SK-N-SH (cell line): ENCODE data around the gene FRRS1. TPM values are rescaled to one million over a fixed set of nuclear protein-coding genes. Genes with fewer than 3 reads are reported as not detected.

ENCODE experiments used
- CTCF ChIA-PET: fragments of 300-600, 350-600 bp; formaldehyde crosslinking; extraction: SDS; loops from one replicate; lab custom pipeline; 2021; lab: Yijun Ruan, JAX
- POLR2A ChIA-PET: fragments of 350-600 bp; sonication (Branson Sonifier 250); formaldehyde crosslinking; extraction: SDS; loops from one replicate; lab custom pipeline; 2020; ENCODE audit warnings: antibody characterized with exemption, inconsistent platforms; lab: Yijun Ruan, JAX
- DNase-seq: peaks from one replicate; pipeline ENCODE4 v3.0.0; 2012
- H2AFZ ChIP-seq: fragments of 200-600 bp; sonication (generic); 2 replicates; pipeline ENCODE4 v1.8.1; 2016; ENCODE audit warnings: antibody characterized with exemption, mild to moderate bottlenecking, low read depth
- H3F3A ChIP-seq: fragments of 200-600 bp; sonication (generic); replicated peaks from 2 replicates; pipeline ENCODE3; 2016; ENCODE audit warnings: antibody characterized with exemption, mild to moderate bottlenecking; ENCODE audit not compliant: insufficient read depth
- H3K27ac ChIP-seq, 2 experiments: fragments of 200-500 bp in 1 of 2; fragments of 200-600 bp in 1 of 2; sonication (Bioruptor generic) in 1 of 2; sonication (generic), shearing (Covaris generic) in 1 of 2; 2 replicates each; pipeline versions ENCODE4 v1.5.1 to v1.6.1; 2014 to 2016; ENCODE audit warnings: low read depth in 2 of 2, inconsistent platforms in 1 of 2, low read length in 1 of 2, mild to moderate bottlenecking in 1 of 2, mixed read lengths in 1 of 2
- H3K27me3 ChIP-seq: fragments of 200-600 bp; sonication (generic), shearing (Covaris generic); 2 replicates; pipeline ENCODE4 v1.6.1; 2016; ENCODE audit warnings: mixed run types; ENCODE audit not compliant: insufficient read depth
- H3K36me3 ChIP-seq, 2 experiments: fragments of 200-500 bp in 1 of 2; fragments of 200-600 bp in 1 of 2; sonication (Bioruptor generic) in 1 of 2; sonication (generic) in 1 of 2; replicated peaks in 1 of 2; 2 replicates each; pipeline versions ENCODE3 to v1.5.1; 2014 to 2016; ENCODE audit warnings: low read length in 1 of 2, mild to moderate bottlenecking in 1 of 2; ENCODE audit not compliant: insufficient read depth in 2 of 2, control insufficient read depth in 1 of 2
- H3K4me1 ChIP-seq, 2 experiments: fragments of 200-500 bp in 1 of 2; fragments of 200-600 bp in 1 of 2; sonication (Bioruptor generic) in 1 of 2; sonication (generic), shearing (Covaris generic) in 1 of 2; 2 replicates each; pipeline versions ENCODE4 v1.5.1 to v1.6.1; 2014 to 2016; ENCODE audit warnings: low read depth in 1 of 2, low read length in 1 of 2, mixed run types in 1 of 2; ENCODE audit not compliant: insufficient read depth in 2 of 2, control insufficient read depth in 1 of 2
- H3K4me2 ChIP-seq: fragments of 200-600 bp; sonication (generic), shearing (Covaris generic); 2 replicates; pipeline ENCODE4 v1.6.1; 2017; ENCODE audit warnings: mixed run types
- H3K4me3 ChIP-seq, 2 experiments: fragments of 200-500 bp in 1 of 2; fragments of 200-600 bp in 1 of 2; sonication (Bioruptor generic) in 1 of 2; sonication (generic), shearing (Covaris generic) in 1 of 2; 2 replicates each; pipeline versions ENCODE4 v1.5.1 to v1.8.1; 2014 to 2016; ENCODE audit warnings: low read depth in 2 of 2, inconsistent platforms in 1 of 2, low read length in 1 of 2, mild to moderate bottlenecking in 1 of 2, mixed read lengths in 1 of 2, moderate library complexity in 1 of 2
- H3K79me2 ChIP-seq: fragments of 200-600 bp; sonication (generic); 2 replicates; pipeline ENCODE4 v1.8.1; 2017; ENCODE audit warnings: mild to moderate bottlenecking; ENCODE audit not compliant: insufficient read depth
- H3K9ac ChIP-seq: fragments of 200-600 bp; sonication (generic); 2 replicates; pipeline ENCODE4 v1.6.1; 2017; ENCODE audit warnings: mixed run types
- H3K9me2 ChIP-seq: fragments of 200-600 bp; sonication (generic); 2 replicates; pipeline ENCODE4 v1.6.1; 2017; ENCODE audit warnings: mixed run types
- H3K9me3 ChIP-seq: fragments of 200-600 bp; sonication (generic); 2 replicates; pipeline ENCODE4 v1.6.1; 2017; ENCODE audit warnings: mixed run types, mild to moderate bottlenecking, moderate library complexity
- H4K20me1 ChIP-seq: fragments of 200-600 bp; sonication (generic); 2 replicates; pipeline ENCODE4 v1.6.1; 2017; ENCODE audit warnings: mild to moderate bottlenecking, mixed run types; ENCODE audit not compliant: insufficient read depth
- CTCF ChIP-seq: fragments of 200-600 bp; sonication (generic); IDR thresholded peaks from 2 replicates; pipeline ENCODE4 v1.6.1; 2017; ENCODE audit warnings: antibody characterized with exemption, mild to moderate bottlenecking, moderate library complexity
- FOSL2 ChIP-seq: IDR thresholded peaks from 2 replicates; pipeline ENCODE4 v1.4.0; 2012; ENCODE audit warnings: low read depth, mild to moderate bottlenecking, moderate library complexity, borderline replicate concordance
- FOXJ3 ChIP-seq: sonication (generic); formaldehyde crosslinking; IDR thresholded peaks from 2 replicates; pipeline ENCODE4 v1.5.1; 2020; ENCODE audit warnings: mild to moderate bottlenecking, missing genetic modification reagents
- GABPA ChIP-seq: IDR thresholded peaks from 2 replicates; pipeline ENCODE4 v1.4.0; 2012; ENCODE audit warnings: low read depth, mild to moderate bottlenecking
- GATA2 ChIP-seq: sonication (generic); formaldehyde crosslinking; IDR thresholded peaks from 2 replicates; pipeline ENCODE4 v1.5.0; 2020; ENCODE audit warnings: mild to moderate bottlenecking, missing genetic modification reagents
- JUND ChIP-seq: IDR thresholded peaks from 2 replicates; pipeline ENCODE4 v1.4.0; 2012
- MAX ChIP-seq: IDR thresholded peaks from 2 replicates; pipeline ENCODE4 v1.4.0; 2012; ENCODE audit warnings: low read depth
- NFIC ChIP-seq: IDR thresholded peaks from 2 replicates; pipeline ENCODE4 v1.4.0; 2012; ENCODE audit warnings: borderline replicate concordance
- NRF1 ChIP-seq: IDR thresholded peaks from 2 replicates; pipeline ENCODE4 v1.6.1; 2012; ENCODE audit warnings: low read depth, mild to moderate bottlenecking, low read length
- RAD21 ChIP-seq: IDR thresholded peaks from 2 replicates; pipeline ENCODE4 v1.6.1; 2012; ENCODE audit warnings: mild to moderate bottlenecking, low read length
- RCOR1 ChIP-seq: fragments of 150-350 bp; IDR thresholded peaks from 2 replicates; pipeline ENCODE4 v1.6.1; 2017; ENCODE audit warnings: antibody characterized with exemption, low read length
- REST ChIP-seq: IDR thresholded peaks from 2 replicates; pipeline ENCODE4 v1.6.1; 2012; ENCODE audit warnings: mild to moderate bottlenecking, low read depth, low read length, moderate library complexity
- SIN3A ChIP-seq: IDR thresholded peaks from 2 replicates; pipeline ENCODE4 v1.6.1; 2012; ENCODE audit warnings: low read depth, mild to moderate bottlenecking, low read length, moderate library complexity, borderline replicate concordance
- SMC3 ChIP-seq: IDR thresholded peaks from 2 replicates; pipeline ENCODE4 v1.6.1; 2012; ENCODE audit warnings: low read depth, low read length, improper control_type of control experiment
- TAF1 ChIP-seq: IDR thresholded peaks from 2 replicates; pipeline ENCODE4 v1.6.1; 2012; ENCODE audit warnings: low read depth, mild to moderate bottlenecking, low read length, moderate library complexity, borderline replicate concordance
- TCF12 ChIP-seq: IDR thresholded peaks from 2 replicates; pipeline ENCODE4 v1.4.0; 2012
- TEAD4 ChIP-seq: IDR thresholded peaks from 2 replicates; pipeline ENCODE4 v1.4.0; 2012; ENCODE audit warnings: mild to moderate bottlenecking, borderline replicate concordance; ENCODE audit not compliant: insufficient read depth
- YY1 ChIP-seq: IDR thresholded peaks from 2 replicates; pipeline ENCODE4 v1.4.0; 2012; ENCODE audit warnings: low read depth, mild to moderate bottlenecking
- WGBS: methylation state at CpG from one replicate; pipeline ENCODE4 v1.1.6; 2017; ENCODE audit warnings: low lambda C conversion rate; 5-methylcytosine and 5-hydroxymethylcytosine counted together
- polyA plus RNA-seq, 3 experiments: library from polyadenylated mRNA; depleted of rRNA; stranded (reverse); fragments of >200 nt; gene quantifications; 2 replicates each; pipeline ENCODE4 v1.2.3, GENCODE V29; 2012
- TF ChIP-seq, protein P1 (sequence below): fragments of 150-350 bp; IDR thresholded peaks from 2 replicates; pipeline ENCODE4 v1.6.1; 2016; ENCODE audit warnings: mild to moderate bottlenecking, low read depth, low read length

FRRS1 gene
- polyA plus RNA-seq, 1 of the 3 experiments (the other 2 are of a cell fraction), result 1.9 TPM

DNA sequence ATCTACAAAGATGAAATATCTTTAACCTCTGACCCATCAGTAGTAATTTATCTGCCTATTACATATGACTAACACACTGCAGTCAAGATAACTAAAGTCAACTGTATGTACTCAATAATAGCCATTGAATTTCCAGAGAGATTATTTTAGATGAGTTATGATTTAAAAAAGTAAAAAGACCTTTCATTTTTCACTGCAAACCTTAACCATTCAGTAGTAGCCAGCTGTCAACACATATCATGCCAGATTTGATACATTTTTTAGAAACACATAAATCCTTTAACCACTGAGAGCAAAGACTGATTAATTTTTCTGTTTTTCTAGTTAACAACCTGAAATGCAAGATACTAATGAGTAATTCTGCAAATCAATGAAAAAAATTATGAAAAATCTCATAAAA is 89.6 kb downstream of the FRRS1 start (continued):
- no peak for TF ChIP-seq SMC3
- no peak for TF ChIP-seq FOSL2
- no peak for TF ChIP-seq TAF1
- no peak for TF ChIP-seq TEAD4
- TF ChIP-seq GATA2, result no peak
- no peak for TF ChIP-seq SIN3A
- TF ChIP-seq RCOR1, result no peak
- TF ChIP-seq, protein P1, sequence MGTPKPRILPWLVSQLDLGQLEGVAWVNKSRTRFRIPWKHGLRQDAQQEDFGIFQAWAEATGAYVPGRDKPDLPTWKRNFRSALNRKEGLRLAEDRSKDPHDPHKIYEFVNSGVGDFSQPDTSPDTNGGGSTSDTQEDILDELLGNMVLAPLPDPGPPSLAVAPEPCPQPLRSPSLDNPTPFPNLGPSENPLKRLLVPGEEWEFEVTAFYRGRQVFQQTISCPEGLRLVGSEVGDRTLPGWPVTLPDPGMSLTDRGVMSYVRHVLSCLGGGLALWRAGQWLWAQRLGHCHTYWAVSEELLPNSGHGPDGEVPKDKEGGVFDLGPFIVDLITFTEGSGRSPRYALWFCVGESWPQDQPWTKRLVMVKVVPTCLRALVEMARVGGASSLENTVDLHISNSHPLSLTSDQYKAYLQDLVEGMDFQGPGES, result no peak
- no peak for TF ChIP-seq JUND
- TF ChIP-seq, all 33 proteins: peak for 0

DNA sequence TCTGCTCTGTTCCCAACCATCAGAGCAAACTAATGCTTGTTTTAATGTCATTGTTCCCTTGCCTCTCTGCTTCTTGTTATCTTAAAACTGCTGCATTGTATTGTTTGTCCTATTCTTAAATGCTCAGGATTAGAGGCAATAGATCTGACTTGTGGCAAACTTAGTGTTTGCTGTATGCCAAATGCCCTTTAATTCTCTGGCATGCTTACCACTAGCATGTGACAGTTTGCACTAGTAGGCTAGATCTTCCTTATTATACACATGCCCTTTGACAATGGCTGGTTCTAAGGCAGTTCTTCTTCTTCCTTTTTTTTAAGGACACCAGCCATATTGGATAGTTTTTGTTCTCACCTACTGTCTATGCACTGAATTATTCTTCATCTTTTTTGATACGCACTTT is 90.4 kb downstream of the FRRS1 start:
- no peak overlapping the region for H3K9ac ChIP-seq
- H2AFZ ChIP-seq, result no peak overlapping the region
- no peak overlapping the region for H3K4me2 ChIP-seq
- no peaks in the 10 kb centered on the region for H3K9me3 ChIP-seq
- no peak for DNase-seq
- peaks cover 0 to 28% of the 10 kb centered on the region in 2 experiments for H3K36me3 ChIP-seq
- 100% methylated on average over 1 of the region's 1 CpG for WGBS
- no peaks in the 10 kb centered on the region for H3K79me2 ChIP-seq
- TF ChIP-seq FOXJ3, result no peak
- no peak for TF ChIP-seq GABPA
- no peak for TF ChIP-seq RCOR1
- TF ChIP-seq YY1, result no peak
- TF ChIP-seq TCF12, result no peak
- no peak for TF ChIP-seq NFIC
- no peak for TF ChIP-seq REST
- TF ChIP-seq RAD21, result no peak
- no peak for TF ChIP-seq TEAD4
- no peak for TF ChIP-seq CTCF
- no peak for TF ChIP-seq MAX
- no peak for TF ChIP-seq NRF1
- ChIA-PET POLR2A (no interaction called here), CTCF (no interaction called here)
- H3K4me1 ChIP-seq, result peaks cover 4 to 16% of the 10 kb centered on the region in 2 experiments; a peak in 3 of 4 replicates
- no peaks in the 10 kb centered on the region for H4K20me1 ChIP-seq
- H3K9me2 ChIP-seq, result no peaks in the 10 kb centered on the region
- H3K27ac ChIP-seq, result no peak overlapping the region
- peaks cover 14% of the 10 kb centered on the region for H3F3A ChIP-seq
- no peak overlapping the region for H3K4me3 ChIP-seq
- H3K27me3 ChIP-seq, result no peaks in the 10 kb centered on the region
